ELR (cell line): ENCODE measurements around the gene ETS2.
"Not testable (repeated sequence)": the region's sequence is repeated elsewhere in the genome, so short reads cannot be mapped to it uniquely, and the experiment has no call there.

ENCODE experiments used
- DNase-seq: peaks from one replicate; pipeline ENCODE4 v3.0.0-alpha.2; 2015; ENCODE audit warnings: low read depth

ETS2 gene

DNA sequence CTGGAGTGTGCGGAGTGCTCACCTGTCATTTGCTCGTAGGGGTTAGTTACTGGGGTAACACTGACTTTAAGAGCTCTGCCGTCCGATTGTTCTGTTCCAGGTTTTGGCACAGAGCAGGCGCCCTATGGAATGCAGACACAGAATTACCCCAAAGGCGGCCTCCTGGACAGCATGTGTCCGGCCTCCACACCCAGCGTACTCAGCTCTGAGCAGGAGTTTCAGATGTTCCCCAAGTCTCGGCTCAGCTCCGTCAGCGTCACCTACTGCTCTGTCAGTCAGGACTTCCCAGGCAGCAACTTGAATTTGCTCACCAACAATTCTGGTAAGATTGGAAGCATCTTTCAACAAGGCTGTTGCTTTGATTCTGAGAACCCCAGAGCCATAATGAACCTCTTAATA, 12.6 kb downstream of the ETS2 start:
- DNase-seq, result no peak

GRCh38 chr21:38819051-38819718, 13.5 kb downstream of the ETS2 start:
- no peak for DNase-seq

GRCh38 chr21:38819719-38820159, 14.0 kb downstream of the ETS2 start:
- peak; percentile 86 for DNase-seq

- no peak for DNase-seq
These were observed 14.9 kb downstream of the ETS2 start for GRCh38 chr21:38820471-38821239.

DNA sequence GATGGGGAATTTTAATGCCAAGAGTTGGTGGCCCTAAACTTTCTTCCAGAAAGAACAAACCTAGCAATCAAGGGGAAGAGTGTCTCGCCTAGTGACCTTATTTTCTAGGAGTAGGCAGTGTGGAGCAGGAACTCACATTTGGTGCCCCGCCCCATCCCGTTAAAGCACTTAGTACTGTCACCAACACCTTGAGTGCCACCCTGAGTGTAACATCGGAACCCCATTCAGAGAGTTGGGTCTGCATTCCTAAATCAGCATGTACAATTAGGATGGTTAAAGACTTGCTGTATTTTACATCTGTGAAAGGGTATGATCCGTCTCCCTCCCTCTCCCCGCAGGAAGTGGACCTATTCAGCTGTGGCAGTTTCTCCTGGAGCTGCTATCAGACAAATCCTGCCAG, 15.5 kb downstream of the ETS2 start:
- DNase-seq, result no peak

DNA sequence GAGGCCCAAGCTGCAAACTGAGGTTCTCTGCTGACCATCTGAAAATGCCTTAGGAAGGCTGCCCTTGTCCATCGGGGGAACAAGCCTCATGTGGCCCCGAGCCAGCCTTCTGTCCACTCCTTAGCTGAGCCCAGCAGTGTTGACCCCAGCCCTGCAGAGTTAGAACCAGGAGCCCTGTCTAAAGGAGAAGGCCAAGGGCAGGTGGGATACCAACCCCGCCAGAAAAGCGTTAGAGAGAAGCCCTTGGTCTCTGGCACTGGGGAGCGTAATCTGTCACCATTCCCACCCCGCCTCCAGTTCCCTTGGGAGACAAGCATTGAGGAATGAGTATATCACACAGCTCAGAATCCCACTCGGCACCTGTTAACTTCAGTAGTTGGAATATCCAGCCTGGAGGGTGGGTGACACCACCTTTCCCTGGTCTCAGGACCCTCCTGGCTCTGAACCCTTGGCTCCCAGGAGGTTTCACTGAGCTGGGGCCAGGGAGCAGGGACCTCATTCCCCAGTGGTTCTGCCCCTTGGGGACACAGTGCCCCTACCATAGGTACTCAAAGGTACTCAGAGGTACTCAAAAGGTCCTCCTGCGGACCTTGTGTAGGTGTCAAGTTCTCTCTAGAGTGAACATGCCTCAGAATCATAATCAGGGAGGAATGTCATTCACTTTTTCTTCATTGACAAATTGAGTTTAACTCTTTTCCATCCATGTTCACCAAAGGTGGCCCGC, 16.4 kb downstream of the ETS2 start:
- DNase-seq, result no peak

DNA sequence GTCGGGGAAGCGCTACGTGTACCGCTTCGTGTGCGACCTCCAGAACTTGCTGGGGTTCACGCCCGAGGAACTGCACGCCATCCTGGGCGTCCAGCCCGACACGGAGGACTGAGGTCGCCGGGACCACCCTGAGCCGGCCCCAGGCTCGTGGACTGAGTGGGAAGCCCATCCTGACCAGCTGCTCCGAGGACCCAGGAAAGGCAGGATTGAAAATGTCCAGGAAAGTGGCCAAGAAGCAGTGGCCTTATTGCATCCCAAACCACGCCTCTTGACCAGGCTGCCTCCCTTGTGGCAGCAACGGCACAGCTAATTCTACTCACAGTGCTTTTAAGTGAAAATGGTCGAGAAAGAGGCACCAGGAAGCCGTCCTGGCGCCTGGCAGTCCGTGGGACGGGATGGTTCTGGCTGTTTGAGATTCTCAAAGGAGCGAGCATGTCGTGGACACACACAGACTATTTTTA, 17.1 kb downstream of the ETS2 start:
- DNase-seq, result no peak

DNA sequence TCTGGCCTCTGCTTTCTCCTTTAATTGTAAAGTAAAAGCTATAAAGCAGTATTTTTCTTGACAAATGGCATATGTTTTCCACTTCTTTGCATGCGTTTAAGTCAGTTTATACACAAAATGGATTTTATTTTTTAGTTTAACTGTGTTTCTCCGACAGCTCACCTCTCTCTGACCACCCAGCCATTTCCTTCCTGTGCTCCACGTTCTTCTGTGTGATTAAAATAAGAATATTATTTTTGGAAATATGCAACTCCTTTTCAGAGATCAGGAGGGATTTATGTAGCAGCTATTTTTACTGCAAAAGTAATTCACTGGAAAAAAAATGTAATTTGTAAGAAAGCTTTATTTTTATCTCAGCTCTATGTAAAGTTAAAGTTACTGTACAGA, 18.0 kb downstream of the ETS2 start:
- no peak for DNase-seq

DNA sequence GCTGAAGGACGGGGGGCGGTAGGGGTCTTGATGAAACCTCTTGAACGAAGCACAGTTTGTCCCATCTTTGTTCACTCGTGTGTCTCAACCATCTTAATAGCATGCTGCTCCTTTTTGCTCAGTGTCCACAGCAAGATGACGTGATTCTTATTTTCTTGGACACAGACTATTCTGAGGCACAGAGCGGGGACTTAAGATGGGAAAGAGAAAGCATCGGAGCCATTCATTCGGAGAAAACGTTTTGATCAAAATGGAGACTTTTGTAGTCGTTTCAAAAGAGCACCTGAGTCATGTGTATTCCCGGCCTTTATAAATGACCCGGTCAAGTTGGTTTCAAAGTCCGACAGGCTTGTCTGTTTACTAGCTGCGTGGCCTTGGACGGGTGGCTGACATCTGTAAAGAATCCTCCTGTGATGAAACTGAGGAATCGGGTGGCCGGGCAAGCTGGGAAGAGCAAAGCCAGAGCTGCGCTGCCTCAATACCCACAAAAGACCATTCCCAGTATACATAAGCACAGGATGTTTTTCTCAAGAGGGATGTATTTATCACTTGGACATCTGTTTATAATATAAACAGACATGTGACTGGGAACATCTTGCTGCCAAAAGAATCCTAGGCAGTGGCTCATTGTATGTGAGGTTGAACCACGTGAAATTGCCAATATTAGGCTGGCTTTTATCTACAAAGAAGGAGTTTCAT, 18.5 kb downstream of the ETS2 start:
- DNase-seq, result peak; percentile 61

DNA sequence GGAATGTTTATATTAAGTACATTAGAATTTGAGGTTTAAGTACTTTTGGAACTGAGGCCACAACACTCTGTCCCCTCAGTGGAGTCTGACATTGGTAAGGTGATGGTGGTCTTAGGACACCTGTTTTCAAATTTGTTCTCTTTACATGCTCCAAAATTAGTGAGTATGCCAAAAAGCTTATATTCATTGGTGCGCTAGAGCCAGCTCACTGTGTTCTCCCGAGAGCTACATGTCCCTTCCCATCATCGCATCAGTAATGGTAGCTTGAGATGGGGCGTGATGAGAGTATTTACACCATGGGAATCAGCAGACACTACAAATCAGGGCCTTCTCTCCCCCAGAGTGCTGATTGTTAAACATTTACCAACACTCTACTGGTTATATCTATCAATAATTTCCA, 19.5 kb downstream of the ETS2 start:
- no peak for DNase-seq

DNA sequence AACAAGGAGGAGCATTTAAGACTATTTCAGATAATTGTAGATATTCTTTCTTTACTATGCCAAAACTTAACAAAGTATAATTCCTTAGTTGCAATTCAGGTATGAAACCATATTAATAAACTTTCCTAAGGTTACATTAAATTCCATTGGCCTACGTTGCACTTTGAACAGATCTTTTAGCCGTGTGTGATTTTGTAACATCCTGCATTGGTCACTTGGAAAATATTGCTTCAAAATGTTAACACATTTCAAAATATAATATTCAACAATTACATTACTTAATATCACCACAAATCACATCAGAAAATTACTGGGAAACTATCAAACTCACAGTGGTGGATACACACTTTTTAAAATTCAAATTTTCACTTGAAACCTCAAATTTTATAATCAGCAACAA, 20.2 kb downstream of the ETS2 start:
- DNase-seq, result no peak

GRCh38 chr21:38828111-38828510, 22.4 kb downstream of the ETS2 start:
- DNase-seq, result not testable (repeated sequence)

GRCh38 chr21:38830671-38831525, 25.2 kb downstream of the ETS2 start:
- no peak for DNase-seq

DNA sequence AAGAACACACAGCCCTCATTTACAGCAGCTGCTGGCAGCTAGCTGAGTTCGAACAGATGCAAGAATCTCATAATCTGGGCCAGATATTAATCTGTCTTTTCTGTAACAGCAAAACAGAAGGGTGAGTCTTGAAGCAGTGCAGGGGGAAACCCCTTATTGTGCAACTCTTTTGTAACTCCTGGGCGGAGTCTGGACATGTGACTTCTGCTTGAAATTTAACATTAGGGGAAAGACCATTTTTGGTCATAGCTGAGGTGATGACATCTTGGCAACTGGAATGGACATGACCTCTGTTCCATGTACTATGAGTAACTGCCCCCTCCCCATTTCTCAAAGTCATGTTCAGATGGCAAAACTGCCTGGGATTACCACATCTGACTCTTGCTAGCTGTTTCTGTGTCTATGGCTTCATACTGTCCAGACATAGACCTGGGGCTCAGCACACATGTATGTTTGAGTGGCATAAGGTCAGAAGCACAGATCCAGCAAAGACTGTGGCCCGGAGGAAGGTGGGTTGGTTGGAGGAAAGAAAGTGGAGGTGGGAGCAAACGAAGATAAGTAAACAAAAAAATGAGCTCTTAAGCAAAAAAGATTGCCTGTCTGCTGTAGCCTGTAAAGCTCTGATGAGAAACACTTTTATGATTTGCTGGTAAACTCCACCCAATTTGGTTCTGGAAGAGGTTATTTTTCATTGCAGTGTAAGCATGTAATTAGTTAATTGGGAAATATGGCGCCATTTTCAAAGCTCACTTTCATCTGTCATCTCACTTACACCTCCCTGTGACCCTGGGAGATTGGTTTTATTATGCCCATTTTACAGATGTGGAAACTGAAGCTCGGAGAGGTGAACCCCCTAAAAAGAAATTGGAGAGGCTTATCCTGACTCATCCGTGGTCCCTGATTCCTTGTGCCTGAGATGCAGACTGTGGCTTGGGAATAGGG, 26.1 kb downstream of the ETS2 start:
- DNase-seq, result peak; percentile 92

DNA sequence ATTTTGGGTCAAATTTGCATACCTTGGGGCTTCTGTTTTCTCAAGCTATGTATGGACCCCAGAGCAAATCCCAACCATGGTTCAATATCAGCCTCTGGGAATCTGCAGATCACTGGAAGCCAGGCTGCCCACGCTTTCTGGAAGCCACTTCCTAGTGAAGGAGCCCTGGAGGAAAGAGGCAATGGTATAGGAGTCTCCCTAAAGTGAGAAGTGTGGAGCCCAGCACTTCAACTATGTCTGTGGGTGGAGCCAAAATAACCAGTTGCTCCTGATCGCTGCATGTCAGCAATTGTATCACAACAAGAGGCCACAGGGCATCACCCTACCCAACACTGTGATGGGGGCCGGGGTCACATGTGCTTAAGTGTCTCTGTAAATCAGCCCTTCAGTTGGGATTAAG, 26.9 kb downstream of the ETS2 start:
- no peak for DNase-seq

DNA sequence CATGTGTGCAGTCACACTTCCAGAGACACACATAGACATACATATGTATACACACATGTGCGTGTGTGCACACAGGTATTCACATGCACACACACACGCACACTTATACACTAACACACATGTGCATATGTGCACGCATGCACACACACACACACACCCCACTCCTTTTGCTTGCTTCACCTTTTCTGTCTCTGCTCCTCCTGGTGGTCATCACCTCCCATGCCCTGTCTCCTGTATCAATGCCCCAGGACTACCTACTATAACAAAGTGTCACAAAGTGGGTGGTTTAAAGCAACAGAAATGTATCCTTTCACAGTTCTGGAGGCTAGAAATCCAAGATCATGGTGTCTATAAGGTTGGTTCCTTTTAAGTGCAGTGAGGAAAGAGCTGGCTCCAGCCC, 27.4 kb downstream of the ETS2 start:
- DNase-seq, result no peak

DNA sequence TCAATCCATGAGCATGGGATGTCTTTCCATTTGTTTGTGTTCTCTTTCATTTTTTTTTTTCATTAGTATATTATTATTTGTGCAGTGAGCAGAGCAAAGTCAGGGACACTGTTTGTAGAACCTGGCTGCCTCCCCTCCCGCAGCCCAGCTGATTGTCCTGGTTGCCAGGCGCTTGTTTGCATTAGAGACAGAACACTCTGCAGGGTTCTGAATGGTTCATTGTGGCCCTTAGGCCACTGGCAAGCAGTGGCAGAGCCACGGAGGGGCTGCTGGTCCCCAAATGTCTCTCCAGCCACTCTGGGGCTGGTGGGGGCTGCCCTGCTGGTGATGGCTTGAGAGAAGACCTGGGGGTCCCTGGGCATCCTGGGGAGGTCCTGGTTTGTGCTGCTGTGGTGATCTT, 29.0 kb downstream of the ETS2 start:
- no peak for DNase-seq

DNA sequence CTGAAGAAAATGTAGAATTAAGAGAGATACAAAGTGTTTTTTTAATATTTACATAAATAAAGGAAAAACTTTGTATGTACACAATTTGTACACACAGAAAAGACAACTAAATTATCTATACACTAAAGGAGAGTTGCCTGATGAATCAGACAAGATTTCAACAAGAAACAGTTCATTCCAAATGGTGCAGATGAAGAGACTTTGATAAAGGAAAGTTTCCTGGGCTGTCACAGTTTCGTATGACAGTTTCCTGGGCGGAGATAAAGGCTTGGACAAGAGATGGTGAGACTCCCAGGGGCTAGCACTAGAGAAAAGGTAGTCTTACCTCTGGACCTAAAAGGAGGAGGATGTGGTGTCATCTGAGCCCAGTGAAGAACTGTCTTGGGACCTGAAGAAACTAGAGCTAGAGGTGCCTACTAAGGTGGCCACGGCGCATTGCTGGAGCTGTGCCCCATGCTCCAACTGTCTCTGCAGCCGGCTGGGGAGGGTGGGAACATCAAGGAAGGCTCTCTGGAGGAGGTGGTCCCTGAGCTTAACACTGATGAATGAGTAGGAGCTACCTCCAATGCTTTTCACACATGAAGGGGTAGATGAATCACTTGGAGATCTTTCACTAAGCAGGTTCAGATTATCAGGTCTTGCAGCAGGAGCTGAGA, 32.2 kb downstream of the ETS2 start:
- DNase-seq, result no peak

DNA sequence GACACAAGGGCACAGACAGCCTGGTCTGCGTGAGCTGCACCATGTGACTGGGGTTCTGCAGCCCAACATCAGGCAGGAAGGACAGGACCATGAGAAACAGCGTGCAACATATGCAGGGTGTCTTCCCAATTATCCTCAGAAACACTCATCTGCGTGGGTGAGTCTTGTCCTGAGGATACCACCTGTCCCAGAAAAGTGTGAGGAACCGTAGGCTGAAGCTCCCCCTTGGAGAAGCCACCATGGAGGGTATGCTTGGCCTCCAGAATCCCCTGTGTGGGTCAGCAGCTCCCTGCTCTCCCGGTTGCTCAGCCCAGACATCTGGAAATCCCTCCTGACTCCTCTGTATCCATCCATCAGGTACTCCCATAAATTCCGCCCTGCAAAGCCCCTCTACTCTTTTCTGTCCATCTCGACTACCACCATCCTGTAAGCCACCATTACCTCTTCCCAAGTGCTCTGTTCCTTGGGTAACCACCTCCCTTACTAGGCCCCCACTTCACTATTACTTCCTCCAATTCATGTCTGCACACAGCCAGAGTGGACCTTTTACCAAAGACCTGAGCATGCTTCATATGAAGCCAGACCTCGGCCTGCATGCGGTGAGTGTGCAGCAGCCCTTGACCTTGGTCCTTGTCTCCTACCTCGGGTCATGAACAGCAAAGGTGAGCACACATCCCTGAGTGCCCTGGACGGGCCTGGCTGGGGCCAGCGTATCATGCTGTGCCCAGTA, 33.0 kb downstream of the ETS2 start:
- no peak for DNase-seq
